Measurements from ENCODE around the gene PRPH.

DNA sequence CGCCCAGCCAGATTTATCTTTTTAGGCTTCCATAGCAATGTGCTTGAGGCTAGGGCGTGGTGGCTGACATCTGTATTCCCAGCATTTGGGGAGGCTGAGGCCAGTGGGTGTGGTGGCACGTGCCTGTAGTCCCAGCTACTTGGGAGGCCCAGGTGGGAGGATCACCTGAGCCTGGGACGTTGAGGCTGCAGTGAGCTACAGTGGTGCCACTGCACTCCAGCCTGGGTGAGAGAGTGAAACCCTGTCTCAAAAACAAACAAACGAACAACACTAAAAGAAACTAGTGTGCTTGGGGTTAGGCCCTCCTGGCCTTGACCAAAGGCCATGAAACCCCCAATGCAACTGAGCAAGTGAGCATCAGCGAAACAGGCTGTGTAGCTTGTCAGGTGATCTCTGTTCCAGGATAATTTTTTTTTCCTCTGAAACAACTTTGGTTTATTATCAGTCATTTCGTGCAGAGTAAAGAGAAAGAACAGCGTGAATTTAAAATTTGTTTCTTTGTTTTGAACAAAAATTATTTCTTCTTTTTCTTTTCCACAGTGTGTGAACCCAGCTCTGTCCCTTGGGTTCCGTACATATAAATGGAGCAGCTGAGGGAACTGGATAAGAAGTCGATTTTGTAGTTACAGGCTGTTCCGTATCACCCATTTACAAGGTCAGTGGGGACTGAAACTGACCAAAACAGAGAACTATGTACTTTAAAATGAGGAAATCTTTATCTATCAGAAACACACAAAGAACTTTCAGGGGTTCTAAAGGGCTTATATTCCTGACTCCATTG, 38.9 kb upstream of the PRPH start:
- TF ChIP-seq CTCF (IDR thresholded peaks at IDR 0.05), result no peak
- TF ChIP-seq POLR2AphosphoS5 (IDR thresholded peaks at IDR 0.05), result no peak
- no peak for TF ChIP-seq EP300 (IDR thresholded peaks at IDR 0.05)
- TF ChIP-seq POLR2A (IDR thresholded peaks at IDR 0.05), result no peak

All from suprapubic skin (tissue), 4 donors.